Thyroid gland (tissue), 4 donors: ENCODE results near the gene COA5. TPM values are rescaled to one million over a fixed set of nuclear protein-coding genes. Genes with fewer than 3 reads are reported as not detected.

ENCODE experiments used
- DNase-seq, 2 donors: peaks; one replicate each; pipeline ENCODE4 v3.0.0-alpha.2; 2019
- H3K27ac ChIP-seq, 3 donors: fragments of 200-600 bp; sonication (generic); 1 replicate in 2 of 3; 2 replicates in 1 of 3; pipeline ENCODE4 v1.5.1; 2016 to 2019; ENCODE audit warnings: mild to moderate bottlenecking in 1 of 3, moderate library complexity in 1 of 3
- H3K27me3 ChIP-seq: fragments of 200-600 bp; sonication (generic); one replicate; pipeline ENCODE4 v1.5.1; 2019
- H3K36me3 ChIP-seq, 2 donors: fragments of 200-600 bp; sonication (generic); one replicate each; pipeline ENCODE4 v1.5.1; 2016 to 2019
- H3K4me1 ChIP-seq, 2 donors: fragments of 200-600 bp; sonication (generic); one replicate each; pipeline ENCODE4 v1.5.1; 2017 to 2019
- H3K4me3 ChIP-seq, 3 donors: fragments of 200-600 bp; sonication (generic); replicated peaks in 1 of 3; 1 replicate in 2 of 3; 2 replicates in 1 of 3; pipeline ENCODE4 v1.5.1; 2016; ENCODE audit warnings: mild to moderate bottlenecking in 1 of 3
- H3K9me3 ChIP-seq: fragments of 200-600 bp; sonication (generic); one replicate; pipeline ENCODE4 v1.5.1; 2017
- POLR2A ChIP-seq, 2 donors: fragments of 450-650 bp; IDR thresholded peaks; one replicate each; pipeline ENCODE4 v1.6.1; 2017; ENCODE audit warnings: antibody characterized with exemption in 2 of 2, mild to moderate bottlenecking in 2 of 2, moderate library complexity in 1 of 2
- WGBS, 2 donors: methylation state at CpG; one replicate each; pipeline ENCODE4 v1.1.5; 2017; 5-methylcytosine and 5-hydroxymethylcytosine counted together
- intact Hi-C: fragments of 100-400 bp; cut with DNase I; formaldehyde crosslinking; loops from one replicate; pipeline ENCODE4 v1.15.1; 2023
- total RNA-seq, 4 donors: library from RNA; depleted of rRNA; stranded (reverse); fragments of >200 nt; gene quantifications; one replicate each; pipeline ENCODE4 v1.2.3, GENCODE V29; 2016
- TF ChIP-seq, protein P1 (sequence below), 6 experiments: fragments of 200-600 bp in 3 of 6; fragments of 450-650 bp in 3 of 6; sonication (generic) in 3 of 6; IDR thresholded peaks; one replicate each; pipeline ENCODE4 v1.5.1; 2016 to 2019; ENCODE audit warnings: antibody characterized with exemption in 6 of 6, mild to moderate bottlenecking in 2 of 6, inconsistent platforms in 1 of 6, moderate library complexity in 1 of 6

Gene COA5
- total RNA-seq, 4 donors from 2014 or later = 51.5 to 68.3 (median 55.1) TPM

DNA sequence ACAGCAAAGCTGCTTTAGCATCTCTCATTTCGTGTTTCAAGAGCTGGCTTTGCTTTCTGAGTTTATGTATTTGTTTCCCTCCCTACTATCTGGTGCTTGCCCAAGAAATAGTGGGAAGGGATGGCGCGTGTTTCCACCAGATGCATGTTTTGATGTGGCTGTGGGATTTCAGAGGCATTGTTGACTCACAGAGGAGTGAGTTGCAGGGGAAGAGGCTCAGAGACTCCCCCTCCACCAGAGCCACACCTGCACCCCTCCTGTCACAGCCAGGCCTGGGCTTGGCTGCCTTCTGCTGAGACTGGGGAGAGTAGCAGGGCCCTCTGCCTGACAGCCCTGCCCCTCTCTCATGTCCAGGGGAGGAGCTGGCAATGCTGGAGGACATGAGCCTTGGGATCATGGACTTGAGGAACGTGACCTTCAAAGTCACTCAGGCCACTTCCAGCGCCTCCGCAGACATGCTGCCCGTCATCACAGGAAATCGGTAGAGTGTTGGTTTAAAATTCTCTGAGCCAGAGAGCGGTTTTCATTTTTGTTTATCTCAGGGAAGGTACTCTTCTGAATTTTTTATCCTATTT, 42.9 kb downstream of the COA5 start:
- peaks cover 22 to 23% of the 10 kb centered on the region in 2 donors for H3K36me3 ChIP-seq
- WGBS, 2 donors = 92 to 95% methylated on average over 9 of the region's 9 CpGs

DNA sequence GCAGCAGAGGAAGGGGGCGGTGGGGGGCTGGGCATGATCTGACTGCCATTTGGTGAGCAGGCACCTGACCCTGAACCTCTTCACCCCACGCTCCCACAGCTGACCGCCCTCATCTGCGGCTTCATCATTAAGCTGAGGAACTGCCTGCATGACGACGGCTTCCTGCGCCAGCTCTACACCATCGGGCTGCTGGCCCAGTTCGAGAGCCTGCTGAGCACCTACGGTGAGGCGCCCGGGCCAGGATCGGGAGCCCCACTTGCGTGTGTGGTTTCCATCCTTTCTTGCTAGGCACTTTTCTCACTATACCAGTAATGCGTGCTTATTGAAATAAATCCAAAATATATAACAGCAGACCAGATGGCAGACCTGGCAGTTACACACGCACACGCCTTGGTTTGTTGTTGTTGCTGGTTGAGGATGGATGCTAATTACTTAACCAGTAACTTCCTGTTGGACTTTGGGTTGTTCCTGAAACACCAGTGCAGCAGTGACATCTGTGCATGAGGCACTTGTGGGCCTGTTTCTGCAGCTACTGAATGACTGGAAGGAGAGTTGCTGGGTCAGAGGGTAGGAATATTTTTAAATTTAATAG, 43.7 kb downstream of the COA5 start:
- TF ChIP-seq, protein P1, sequence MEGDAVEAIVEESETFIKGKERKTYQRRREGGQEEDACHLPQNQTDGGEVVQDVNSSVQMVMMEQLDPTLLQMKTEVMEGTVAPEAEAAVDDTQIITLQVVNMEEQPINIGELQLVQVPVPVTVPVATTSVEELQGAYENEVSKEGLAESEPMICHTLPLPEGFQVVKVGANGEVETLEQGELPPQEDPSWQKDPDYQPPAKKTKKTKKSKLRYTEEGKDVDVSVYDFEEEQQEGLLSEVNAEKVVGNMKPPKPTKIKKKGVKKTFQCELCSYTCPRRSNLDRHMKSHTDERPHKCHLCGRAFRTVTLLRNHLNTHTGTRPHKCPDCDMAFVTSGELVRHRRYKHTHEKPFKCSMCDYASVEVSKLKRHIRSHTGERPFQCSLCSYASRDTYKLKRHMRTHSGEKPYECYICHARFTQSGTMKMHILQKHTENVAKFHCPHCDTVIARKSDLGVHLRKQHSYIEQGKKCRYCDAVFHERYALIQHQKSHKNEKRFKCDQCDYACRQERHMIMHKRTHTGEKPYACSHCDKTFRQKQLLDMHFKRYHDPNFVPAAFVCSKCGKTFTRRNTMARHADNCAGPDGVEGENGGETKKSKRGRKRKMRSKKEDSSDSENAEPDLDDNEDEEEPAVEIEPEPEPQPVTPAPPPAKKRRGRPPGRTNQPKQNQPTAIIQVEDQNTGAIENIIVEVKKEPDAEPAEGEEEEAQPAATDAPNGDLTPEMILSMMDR (IDR thresholded peaks at IDR 0.05) = no peak
- no peak for TF ChIP-seq POLR2A (IDR thresholded peaks at IDR 0.05)
- 96 to 97% methylated on average over 16 to 17 of the region's 17 CpGs for WGBS, 2 donors
- Histone ChIP-seq H3K4me1 (peaks cover 28 to 33% of the 10 kb centered on the region in 2 donors), H3K27me3 (no peaks in the 10 kb centered on the region), H3K9me3 (no peaks in the 10 kb centered on the region), H3K4me3 (no peak overlapping the region), H3K27ac (no peak overlapping the region), H3K36me3 (peaks cover 20 to 22% of the 10 kb centered on the region in 2 donors)
- DNase-seq = no peak
- intact Hi-C loops = no loop called here

More for the DNA sequence above, 42.9 kb downstream of the COA5 start:
- TF ChIP-seq, protein P1 (IDR thresholded peaks at IDR 0.05) = no peak
- no peak for TF ChIP-seq POLR2A (IDR thresholded peaks at IDR 0.05)
- Histone ChIP-seq H3K27me3 (no peaks in the 10 kb centered on the region), H3K4me1 (peaks cover 22 to 25% of the 10 kb centered on the region in 2 donors), H3K9me3 (no peaks in the 10 kb centered on the region), H3K27ac (no peak overlapping the region), H3K4me3 (no peak overlapping the region)
- intact Hi-C loops = no loop called here
- no peak for DNase-seq

DNA sequence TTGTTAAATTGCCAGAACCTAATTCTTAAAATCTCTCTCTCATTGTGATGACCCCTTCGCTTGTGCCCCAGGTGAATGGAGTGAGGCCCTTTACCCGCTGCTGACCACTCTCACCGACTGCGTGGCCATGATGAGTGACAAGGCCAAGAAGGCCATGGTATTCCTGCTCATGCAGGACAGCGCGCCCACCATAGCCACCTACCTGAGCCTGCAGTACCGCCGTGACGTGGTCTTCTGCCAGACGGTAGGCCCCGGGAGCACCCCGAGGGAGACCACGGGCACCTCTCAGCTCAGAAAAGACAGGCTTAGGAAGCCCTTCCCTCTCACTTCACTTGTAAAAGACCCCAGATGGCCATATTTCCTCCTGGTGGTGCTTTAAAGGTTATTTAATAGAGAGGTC, 44.9 kb downstream of the COA5 start:
- Histone ChIP-seq H3K27me3 (no peaks in the 10 kb centered on the region), H3K27ac (no peak overlapping the region), H3K36me3 (peaks cover 14 to 19% of the 10 kb centered on the region in 2 donors), H3K9me3 (no peaks in the 10 kb centered on the region), H3K4me3 (no peak overlapping the region), H3K4me1 (peaks cover 31 to 37% of the 10 kb centered on the region in 2 donors)
- intact Hi-C loops = no loop called here
- WGBS, 2 donors = 97 to 100% methylated on average over 13 of the region's 13 CpGs
- DNase-seq = no peak
- TF ChIP-seq, protein P1 (IDR thresholded peaks at IDR 0.05) = no peak
- TF ChIP-seq POLR2A (IDR thresholded peaks at IDR 0.05) = no peak

DNA sequence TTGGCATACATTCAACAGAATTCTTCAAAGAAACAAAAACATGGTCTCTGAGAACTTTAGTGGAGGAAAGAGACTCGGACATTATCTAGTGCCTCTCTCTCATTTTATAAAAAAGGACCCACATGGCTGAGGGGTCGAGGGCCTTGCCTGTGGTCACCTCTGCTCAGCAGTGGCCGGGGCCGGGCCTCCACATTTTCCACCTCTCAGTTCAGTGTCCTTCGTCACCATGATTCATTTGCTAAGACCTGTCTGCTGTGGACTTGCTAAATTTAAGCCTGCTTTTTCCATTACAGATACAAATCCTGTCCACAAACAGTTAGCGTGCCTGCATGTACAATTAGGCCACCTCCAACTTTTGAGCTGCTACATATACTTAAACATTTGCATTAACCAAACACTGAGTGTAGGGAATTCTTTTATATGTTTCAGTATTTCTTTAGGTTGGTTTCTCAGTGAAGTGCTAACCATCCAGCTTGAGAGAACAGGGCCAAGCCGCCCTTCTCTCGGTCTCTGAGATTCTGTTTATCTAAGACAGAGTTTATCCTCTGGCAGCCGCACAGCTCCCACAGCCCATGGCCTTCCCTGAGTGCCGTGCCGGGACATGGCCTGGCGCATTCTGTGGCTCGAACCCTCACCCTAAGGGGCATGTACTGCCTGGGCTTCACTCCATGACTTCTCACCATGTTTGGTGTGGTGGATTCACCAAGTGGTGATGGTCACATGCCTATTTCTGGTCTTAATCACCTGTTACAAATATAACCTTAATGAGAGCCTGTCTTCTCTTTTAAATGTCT, 46.2 kb downstream of the COA5 start:
- Histone ChIP-seq H3K27ac (peak overlapping the region; percentile 53 to 72 (median 71)), H3K9me3 (no peaks in the 10 kb centered on the region), H3K27me3 (no peaks in the 10 kb centered on the region), H3K4me3 (no peak overlapping the region), H3K4me1 (peaks cover 31 to 37% of the 10 kb centered on the region in 2 donors), H3K36me3 (peaks cover 14 to 17% of the 10 kb centered on the region in 2 donors)
- WGBS, 2 donors = 32 to 55% methylated on average over 13 of the region's 13 CpGs
- intact Hi-C loops = no loop called here
- peak; percentile 68 to 75 for DNase-seq
- TF ChIP-seq POLR2A (IDR thresholded peaks at IDR 0.05) = no peak
- TF ChIP-seq, protein P1 (IDR thresholded peaks at IDR 0.05) = no peak
